CD4-positive, alpha-beta T cell treated with Interleukin-12 subunit alpha and Interleukin-12 subunit beta, for 1 hour (primary cell): ENCODE measurements around the gene ABCA1.
"Not testable (repeated sequence)": the region's sequence is repeated elsewhere in the genome, so short reads cannot be mapped to it uniquely, and the experiment has no call there.

Experiments used
- DNase-seq: peaks from one replicate; pipeline ENCODE4 v3.0.0-alpha.2; 2020

Gene ABCA1

DNA sequence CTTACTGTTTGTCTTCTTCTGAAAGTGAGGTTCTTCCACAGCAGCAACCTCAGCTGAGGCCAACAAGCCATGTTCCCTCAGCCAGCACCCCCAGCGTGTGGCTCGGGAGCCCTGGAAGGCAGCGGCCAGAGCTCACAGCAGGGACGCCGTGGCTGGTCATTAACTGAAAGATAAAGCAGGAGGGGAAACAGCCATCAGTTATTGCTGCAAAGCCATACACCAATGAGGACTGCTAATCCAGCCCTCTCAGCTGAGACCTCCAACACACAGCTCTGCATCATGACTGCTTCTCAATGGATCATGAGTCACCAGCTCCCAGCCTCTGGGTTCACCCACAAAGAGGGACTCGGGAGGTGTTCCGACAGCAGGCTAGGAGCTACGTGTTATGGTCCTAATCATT lies 24.3 kb downstream of the ABCA1 start:
- no peak for DNase-seq

DNA sequence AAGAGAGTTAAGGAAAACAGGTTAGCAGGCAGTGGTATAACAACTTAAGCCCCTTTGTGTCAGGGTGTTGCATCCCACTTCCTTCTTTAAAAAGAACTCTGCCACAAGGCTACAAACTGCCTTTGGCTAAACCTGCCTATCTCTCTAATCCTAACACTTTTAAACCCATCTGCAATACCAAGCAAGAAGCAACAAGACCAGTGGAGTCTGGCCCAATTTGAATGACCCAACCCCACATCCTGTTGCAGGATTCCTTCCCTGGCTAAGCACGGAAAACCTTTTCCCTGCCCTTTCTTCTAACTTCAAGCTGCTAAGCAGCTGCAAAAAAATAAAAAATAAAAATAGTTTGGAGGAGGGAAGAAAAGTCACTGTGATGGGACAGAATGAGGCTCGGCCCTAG lies 27.1 kb downstream of the ABCA1 start:
- no peak for DNase-seq

DNA sequence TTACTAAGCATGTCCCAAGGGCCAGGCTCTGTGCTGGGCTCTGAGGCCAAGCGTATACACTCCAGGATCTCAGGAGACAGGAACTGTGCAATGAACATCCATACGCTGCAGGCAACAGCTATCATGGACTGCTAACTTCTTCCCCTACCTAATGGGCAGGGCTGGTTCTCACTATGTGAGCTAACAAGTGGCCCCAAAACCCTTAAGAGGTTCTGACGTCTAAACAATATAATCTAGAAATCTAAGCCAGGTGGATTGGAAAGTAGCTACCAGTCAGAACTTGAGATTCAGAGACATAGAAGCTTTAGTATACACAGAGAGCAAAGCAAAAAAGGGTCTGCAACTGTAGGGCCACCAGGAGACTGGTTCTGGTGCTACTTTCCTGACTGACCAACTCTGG lies 27.6 kb downstream of the ABCA1 start:
- DNase-seq, result no peak

DNA sequence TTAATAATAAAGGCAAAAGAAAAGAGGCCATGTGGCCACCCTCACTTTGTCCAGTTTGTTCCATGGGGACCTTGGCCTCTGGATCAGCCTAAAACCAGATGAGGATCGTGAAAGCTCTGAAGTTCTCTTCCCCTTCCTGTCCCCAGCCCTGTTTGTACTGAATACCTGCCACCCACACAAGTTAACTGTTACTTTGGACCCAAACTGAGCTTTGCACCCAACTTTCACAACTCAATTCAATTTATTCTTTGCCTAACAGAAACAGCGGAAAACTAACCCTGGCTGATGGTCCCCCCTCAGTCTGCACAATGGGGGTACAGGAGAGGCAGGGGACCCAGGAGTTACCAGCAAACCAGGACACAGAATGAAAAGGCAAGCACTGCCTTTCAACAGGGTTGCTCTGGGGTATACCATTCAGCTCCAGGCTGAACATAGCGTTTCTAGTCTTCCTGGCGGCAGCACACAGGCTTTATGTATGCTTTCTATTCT lies 28.2 kb downstream of the ABCA1 start:
- DNase-seq, result no peak

DNA sequence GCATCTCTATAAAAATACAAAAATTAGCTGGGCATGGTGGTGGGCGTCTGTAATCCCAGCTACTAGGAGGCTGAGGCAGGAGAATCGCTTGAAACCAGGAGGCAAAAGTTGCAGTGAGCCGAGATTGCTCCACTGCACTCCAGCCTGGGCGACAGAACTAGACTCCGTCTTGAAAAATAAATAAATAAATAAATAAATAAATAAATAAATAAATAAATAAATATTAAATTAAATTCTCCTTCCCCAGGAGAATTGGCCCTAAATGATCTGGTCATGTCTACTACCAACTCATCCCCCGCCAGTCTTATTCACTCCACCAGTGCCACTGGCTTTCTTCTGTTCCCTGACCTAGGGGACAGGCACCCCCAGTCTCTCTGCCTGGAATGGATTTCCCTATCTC lies 29.6 kb downstream of the ABCA1 start:
- not testable (repeated sequence) for DNase-seq

DNA sequence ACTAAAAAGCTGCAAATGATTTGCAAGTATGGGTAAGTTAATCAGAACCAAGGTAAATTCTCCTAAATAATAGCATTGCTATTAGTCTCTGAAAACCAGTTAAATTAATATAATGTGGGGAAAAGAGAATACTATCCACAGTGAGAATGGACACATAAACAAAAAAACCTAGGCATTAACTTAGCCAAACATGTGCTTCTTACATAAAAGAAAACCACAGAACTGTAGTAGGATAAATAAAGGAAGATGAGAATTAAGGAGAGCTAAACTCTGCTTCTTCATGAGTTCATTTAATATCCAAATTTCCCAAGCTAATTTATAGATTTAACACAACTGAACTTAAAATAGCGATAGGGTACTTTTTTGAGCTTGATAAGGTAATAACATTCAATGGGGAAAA lies 31.8 kb downstream of the ABCA1 start:
- DNase-seq, result no peak

DNA sequence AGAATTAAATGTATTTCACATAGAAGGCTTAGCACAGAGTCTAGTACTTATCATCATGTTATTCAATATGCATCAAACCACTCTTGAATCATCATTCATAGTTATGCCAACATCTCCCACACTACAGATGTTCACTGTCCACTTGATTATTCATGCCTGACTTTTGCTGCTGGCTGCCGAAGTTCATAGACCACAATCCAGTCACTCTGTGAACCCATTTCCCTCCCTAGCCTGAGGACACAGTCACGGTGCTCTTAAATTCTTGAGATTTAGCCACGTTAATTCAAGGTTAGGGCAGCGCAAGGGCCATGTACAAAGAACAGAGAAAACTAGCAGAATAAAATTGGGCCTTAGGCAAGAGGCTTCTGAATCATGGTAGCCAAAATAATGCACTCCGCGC lies 32.4 kb downstream of the ABCA1 start:
- no peak for DNase-seq

DNA sequence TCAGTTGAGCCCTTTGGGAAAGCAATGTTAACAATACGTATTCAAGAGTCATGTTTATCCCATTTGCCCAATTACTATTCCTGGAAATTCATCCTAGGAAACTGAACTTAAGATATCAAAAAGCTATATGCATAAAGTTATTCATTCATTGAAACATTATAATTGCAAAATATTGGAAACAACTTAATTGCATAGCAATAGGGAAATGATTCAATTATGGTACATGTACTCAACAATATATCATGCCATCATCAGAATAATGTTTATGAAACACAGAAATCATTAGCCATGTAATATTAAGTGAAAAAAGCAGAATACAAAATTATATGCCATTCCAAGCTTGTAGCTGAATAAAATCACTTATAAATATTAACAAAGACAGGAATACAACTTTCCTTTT lies 35.3 kb downstream of the ABCA1 start:
- no peak for DNase-seq

DNA sequence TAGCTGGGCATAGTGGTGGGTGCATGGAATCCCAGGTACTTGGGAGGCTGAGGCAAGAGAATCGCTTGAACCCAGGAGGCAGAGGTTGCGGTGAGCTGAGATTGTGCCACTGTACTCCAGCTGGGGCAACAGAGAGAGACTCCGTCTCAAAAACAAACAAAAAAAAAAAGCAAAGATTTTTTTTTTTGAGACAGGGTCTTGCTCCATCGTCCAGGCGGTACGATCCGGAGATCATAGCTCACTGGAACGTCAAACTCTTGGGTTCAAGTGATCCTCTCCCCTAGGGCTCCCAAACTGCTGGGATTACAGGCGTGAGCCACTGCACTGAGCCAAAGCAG lies 37.6 kb downstream of the ABCA1 start:
- no peak for DNase-seq

DNA sequence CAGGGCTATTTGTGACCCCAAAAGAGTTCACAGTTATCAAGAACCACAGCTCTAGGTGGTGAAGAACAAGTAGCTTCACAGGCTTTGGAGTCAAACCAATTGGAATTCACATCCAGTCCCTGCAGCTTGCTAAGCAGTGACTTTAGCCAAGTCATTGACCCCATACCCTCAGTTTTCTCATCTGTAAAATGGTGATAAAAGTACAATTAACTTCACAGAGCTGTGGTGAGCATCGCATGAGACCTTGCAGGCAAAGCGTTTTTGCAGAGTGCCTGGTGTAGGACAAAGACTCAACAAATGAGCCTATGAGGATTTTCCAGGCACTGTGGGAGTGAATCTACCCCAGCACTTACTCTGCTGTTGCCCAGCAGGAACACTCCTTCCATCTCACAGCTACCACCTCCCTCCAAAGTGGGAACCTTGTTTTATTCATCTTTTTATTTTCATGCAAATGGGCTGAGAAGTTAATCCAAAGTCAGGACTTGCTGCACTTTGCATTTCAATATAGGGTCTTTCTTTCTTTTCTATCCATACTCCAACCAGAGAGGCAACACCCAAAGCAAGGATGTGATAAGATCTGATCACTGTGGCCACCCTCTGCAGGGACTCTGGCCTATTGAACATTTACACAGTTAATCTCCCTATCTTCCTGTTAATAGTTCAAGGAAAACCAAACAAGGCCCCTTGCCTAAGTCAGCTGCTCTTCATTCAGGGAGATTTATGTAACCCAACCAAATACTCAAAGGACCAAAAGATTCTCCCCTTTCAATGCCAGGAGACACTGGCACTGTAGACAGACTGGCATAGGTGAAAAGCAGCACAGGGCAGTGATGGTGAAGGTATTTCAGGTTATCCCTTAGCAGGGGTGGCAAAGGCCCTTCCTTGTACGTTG lies 41.9 kb downstream of the ABCA1 start:
- no peak for DNase-seq

DNA sequence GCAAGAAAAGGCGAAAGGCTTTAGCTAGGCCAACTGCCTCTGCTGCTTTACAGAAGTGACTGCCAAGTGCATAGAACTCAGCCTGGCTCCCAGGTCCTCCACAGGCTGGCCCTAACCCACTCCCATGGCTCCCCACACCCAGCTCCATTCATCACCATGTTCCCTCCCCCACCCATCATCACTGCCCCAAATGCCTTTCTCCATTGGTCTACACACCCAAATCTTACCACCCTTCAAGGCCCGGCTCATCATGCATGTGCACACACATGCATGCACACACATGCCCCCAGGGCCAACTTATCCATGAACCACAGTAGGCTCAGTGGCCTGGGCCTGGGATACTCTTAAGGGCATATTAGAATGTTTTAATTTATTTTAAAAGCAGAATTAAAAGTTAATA lies 44.8 kb downstream of the ABCA1 start:
- DNase-seq, result no peak

DNA sequence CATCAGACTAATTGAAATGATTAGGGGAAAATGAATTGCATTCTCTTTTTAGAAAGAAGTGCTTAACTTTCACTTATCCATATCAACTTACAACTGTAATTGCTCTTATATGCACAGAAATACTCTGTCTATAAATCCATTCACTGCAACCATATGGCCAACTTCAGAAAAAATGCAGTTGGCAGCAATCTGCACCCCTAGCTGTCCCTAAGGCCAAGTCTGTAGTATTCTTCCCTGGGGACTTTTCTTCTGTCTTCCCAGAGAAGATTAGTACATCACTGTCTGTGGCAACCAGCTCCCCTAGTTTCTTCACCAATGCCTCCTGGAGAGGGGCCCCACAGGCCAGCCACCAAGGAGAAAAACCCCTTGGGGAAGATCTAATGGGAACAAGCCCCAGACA lies 45.4 kb downstream of the ABCA1 start:
- DNase-seq, result no peak

DNA sequence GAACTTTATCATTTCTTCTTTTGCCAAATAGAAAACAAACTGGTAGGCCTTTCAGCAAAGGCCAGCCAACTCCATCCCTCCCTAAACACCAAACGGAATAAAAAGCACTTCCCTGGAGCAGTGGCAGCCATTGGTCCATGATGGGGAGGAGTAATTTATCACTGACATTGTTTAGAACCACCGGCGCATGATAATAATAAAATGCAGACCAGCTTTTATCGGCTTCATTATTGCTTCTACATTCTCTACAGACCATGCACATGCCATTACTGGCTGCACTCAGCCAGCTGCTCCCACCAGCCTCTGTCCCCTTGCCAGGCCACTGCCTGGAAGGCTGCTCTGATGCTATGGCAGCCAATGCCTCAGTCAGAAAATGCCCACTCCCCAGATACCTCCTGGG lies 45.9 kb downstream of the ABCA1 start:
- no peak for DNase-seq

DNA sequence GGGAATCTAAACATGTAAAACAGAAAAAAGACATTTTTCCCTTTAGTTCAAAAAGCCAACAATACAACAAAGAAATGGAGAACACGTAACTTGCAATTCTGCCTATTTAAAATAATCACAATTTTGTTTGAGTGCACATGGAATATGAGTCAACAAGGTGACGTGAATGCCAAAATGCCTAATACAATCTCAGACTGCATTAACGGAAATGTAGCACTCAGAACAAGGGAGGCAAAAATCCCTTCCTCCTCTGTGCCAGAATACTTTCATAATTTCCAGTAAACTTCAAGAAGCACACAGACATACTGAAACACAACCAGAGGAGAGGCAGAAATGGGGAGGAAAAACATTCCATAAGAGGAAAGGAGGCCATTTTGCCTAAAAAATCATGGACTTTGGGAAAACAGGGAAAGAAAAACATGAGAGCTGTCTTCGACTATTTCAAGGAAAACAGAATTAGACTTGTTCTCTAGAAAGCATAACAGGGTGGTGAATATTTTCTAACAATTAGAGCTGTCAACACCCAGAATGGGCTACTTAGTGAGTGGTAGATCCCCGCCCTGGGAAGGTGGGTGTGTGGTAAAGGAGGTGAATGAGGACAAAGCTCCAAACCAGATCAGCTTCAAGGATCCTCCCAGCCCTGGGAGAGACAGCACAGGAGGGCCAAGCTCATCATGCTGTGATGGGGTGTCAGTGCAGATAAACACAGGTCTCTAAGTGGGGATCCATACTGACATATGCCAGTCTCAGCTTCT lies 48.2 kb downstream of the ABCA1 start:
- no peak for DNase-seq

DNA sequence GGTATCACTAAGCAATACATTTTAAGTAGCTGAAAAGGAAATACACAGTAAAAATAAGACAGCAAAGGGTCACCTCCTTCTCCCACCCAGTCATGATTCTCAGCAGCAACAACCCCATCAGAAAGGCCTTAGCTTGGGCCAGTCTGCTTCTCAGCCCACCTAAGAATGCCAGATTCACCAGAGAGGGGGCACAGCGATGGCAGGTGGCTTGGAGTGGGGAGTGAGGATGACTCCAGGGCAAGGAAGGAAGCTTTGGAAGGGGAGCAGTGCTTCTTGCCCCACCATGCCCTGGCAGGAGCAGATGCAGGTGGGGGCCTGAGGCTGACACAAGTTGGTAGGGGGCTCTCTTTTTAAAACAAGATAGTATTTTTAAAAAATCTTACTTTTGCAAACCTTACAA lies 51.4 kb downstream of the ABCA1 start:
- DNase-seq, result no peak

DNA sequence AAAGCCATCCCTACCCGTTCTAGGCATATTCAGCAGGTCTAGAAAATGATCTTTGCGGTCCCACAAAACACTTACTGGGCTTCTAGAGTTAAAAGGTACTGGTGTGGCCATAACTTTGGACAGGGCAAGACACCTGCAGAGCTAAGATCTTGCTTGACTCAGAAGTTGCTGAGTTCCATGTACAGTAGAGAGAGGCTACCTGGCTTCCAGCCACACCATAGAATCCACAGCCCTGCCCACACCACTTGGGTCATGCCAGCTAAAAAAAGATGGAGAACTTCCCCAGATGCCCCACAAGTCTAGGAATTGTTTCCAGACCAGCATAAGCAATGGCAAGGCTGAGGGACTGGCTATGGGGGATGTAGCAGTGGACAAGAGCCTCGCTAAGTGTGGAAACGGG lies 52.1 kb downstream of the ABCA1 start:
- DNase-seq, result no peak

DNA sequence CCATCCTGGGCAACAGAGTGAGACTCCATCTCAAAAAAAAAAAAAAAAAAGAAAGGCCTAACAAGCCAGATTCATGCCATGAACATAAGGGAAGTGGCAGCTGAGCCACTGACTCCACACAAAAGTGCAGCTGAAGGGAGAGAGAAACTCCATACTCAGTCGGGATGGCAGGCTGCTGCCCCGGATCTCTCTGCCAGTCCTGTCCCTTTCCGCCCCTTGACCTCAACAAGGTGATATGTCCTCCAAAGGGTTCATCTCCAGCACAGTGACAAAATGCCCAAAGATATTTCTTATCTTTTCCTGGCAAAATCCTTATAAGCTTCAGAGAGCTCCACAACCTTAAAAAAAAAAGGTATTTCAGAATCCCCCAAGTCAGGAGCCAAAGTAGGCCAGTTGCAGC lies 52.6 kb downstream of the ABCA1 start:
- no peak for DNase-seq

DNA sequence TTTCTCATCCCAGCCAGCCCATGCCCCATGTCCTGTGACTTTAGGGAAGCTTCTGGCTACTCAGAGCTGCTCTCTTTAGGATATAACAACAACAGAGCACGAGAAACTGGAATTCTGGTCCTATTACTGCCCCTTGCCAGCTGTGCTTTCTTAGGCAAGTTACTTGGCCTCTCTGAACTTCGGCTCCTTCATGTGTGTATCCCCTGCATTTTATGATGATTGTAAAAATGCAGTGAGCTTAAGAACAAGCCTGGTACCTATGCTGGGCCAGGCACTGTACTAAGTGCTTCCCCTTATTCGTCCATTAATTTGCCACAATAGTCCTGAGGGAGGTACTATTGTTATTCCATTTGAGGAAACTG lies 54.5 kb downstream of the ABCA1 start:
- DNase-seq, result no peak

DNA sequence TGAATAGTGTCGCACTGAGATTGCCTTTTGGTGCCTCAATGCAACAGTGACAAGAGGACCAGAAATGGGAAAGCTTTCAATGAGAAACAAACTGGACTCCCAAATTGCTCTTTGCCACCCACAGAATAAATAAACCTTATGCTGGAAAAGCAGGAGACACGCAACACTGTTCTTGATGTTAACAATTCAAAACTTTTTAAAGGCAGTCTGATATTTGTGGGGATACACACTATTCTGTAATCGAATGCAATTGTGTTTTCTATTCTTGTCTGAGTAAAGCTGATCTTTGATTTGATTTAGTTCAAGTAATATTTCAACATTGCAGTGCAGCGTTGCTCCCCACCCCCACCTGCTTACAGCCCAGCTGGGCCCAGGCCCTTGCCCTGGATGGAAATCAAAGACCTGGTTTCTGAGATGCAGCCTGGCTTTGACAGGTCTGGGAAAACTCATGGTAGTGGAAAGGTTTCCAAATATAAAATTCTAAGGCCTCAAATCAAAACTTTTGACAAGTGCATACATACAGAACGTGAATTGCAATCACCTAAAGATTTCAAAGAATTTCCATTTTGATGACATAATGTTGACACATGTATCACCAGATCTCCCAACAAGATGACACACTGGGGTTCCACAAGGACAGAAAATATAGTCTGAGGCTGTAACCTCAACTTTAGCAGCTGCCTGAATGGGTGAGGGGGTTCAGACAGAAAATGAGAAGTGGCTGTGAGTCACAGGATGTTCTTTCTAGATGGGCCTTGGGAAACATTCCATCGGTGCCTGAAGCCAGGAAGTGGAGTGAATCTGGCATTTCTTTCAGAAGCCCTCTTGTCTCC lies 55.1 kb downstream of the ABCA1 start:
- DNase-seq, result no peak

DNA sequence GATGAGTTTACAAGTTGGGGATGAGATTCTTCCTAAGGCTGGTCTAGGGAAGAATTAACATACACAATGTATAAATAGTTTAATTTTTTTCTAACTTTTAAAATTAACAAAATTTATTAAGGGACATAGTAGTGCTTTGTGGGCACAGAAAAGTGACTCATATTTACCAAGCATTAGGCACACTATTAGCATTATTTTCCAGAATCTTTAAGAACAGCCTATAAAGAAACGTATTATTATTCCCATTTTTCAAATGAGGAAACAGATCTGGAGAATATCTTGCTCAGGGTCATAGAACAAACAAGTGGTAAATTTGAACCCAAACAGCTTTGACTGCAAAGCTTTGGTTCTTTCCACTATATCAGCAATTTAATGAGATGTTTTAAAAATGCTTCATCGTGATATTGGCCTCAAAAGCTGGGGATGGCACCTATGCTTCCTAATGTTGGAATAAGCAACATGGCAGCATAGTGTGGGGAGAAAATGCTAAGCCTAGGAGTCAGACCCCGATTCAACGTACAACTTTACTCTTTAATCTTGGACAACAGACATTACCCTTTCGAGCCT lies 55.9 kb downstream of the ABCA1 start:
- DNase-seq, result no peak

DNA sequence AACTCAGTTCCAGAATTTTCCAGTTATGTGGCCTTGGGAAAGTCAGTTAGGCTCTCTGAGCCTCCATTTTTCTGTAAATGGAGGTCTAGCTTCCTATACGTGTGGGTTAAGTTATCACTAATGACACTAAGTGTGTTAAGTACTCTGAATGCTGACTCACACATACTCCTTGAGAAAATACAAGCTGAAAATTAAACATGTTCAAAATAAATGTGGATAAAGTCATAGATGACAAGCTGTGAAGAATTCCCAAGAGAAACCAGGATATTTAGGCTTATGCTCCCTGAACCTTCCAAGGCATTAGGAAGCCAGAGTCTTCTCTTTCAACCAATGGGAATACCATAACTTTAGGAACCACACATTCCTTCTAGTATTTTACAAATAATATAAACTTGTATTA lies 58.1 kb downstream of the ABCA1 start:
- DNase-seq, result no peak

DNA sequence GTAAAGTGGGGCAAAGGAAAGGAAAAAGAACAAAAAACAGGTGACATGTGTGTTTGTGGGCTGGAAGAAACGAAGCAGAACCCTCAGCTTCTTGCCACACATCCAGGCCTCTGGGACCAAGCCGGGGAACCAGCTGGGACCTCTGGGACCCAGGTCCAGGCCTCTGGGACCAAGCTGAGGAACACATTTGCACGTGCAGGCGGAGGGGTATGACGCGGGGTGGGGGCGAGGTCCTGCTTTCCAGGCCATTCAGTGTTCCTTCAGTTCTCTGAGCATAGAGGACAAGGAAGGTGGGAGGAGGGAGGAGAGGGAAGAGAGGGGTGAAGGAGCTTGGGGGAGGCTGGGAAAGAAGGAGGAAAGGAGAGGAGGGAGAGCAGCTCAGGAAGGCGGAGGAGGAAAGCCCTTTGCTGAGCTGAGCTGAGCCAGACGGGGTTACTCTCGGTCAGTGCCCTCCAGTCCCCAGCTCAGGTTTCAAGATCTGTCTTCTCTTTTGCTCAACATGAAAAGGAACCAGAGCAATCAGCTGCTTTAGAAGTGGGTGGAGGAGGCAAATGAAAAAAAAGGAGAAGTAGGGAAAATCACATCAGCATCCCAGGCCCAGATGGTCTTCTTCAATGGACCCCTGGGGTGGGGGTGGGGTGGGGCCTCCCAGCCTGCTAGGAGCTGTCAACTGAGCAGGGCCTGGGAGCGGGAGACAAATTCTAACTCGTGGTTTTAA lies 59.1 kb downstream of the ABCA1 start:
- peak; percentile 7 for DNase-seq

DNA sequence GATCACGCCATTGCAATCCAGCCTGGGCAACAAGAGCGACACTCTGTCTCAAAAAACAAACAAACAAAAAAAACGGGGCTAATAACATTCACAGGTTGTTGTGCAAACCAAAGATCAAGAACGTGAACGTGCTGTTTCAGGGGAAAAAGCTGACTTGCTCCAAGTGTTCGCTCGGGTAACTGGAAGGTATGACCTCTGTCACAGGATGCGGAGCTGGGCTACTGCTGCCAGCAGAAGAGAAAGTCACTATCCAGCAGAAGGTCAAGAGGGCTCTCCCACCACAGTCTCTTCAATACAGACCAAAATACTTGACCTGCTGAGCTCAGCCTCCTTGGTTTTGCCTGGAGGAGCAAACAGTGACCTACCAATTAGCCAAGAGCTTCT lies 59.7 kb downstream of the ABCA1 start:
- no peak for DNase-seq
